MM.1S (cell line): ENCODE data around the gene PGBD5.

Experiments
- CTCF ChIP-seq: fragments of 300-600 bp; sonication (generic); IDR thresholded peaks from 2 replicates; pipeline ENCODE4 v1.5.1; 2016; ENCODE audit warnings: antibody characterized with exemption, low read length, mixed read lengths
- EZH2 ChIP-seq: fragments of 300-600 bp; sonication (generic); optimal IDR thresholded peaks from 2 replicates; pipeline ENCODE3; 2017; ENCODE audit warnings: low read depth, mild to moderate bottlenecking, antibody characterized with exemption, low read length, mixed read lengths

GRCh38 chr1:230393722-230394121 lies 32.4 kb downstream of the PGBD5 start:
- no peak for TF ChIP-seq CTCF
- no peak for TF ChIP-seq EZH2
